Measurements from ENCODE around the gene ASPDH. TPM values are rescaled to one million over a fixed set of nuclear protein-coding genes. Genes with fewer than 3 reads are reported as not detected.
A peak's percentile ranks its signal among the peaks of the same experiment; 100 is the strongest.

The ASPDH gene
- total RNA-seq, 1 experiment from 2014 or later, result not detected

GRCh38 chr19:50488389-50489194 lies 25.1 kb downstream of the ASPDH start:
- H3K36me3 Mint-ChIP-seq, result peaks cover 31% of the 10 kb centered on the region
- no peak overlapping the region for H3K4me3 Mint-ChIP-seq
- POLR2A ChIA-PET, result no interaction called here
- peaks cover 29% of the 10 kb centered on the region for H3K9me3 Mint-ChIP-seq
- no peak overlapping the region for H3K27ac Mint-ChIP-seq
- H3K27me3 Mint-ChIP-seq (ENCODE audit: low read depth), result peaks cover 87% of the 10 kb centered on the region
- CTCF ChIA-PET, result interaction anchor here (0.6 to 3.8 kb wide), 12 partner anchors 10 to 419 kb away, joined by 3 to 33 read pairs (median 3); partner anchors contain the start of gene JOSD2
- peaks cover 40% of the 10 kb centered on the region for H3K4me1 Mint-ChIP-seq
- ATAC-seq (no peak), DNase-seq (ENCODE audit: low spot score) (no peak)
- TF ChIP-seq CTCF (IDR thresholded peaks at IDR 0.05) (no peak), ZNF121 (CRISPR knock-in tag; IDR thresholded peaks at IDR 0.05) (no peak), ZNF416 (CRISPR knock-in tag; IDR thresholded peaks at IDR 0.05) (no peak), ZNF219 (CRISPR knock-in tag; IDR thresholded peaks at IDR 0.05; ENCODE audit: borderline replicate concordance) (no peak), NR2C2 (CRISPR knock-in tag; IDR thresholded peaks at IDR 0.05) (no peak), ZNF512 (CRISPR knock-in tag; IDR thresholded peaks at IDR 0.05; ENCODE audit: borderline replicate concordance) (0 out of 2 replicates have a peak, but pooled peaks have one; percentile 18)

- DNase-seq (ENCODE audit: low spot score), result peak; percentile 93
- H3K27ac Mint-ChIP-seq, result no peak overlapping the region
- ChIA-PET CTCF (interaction anchor here (0.6 to 3.8 kb wide), 32 partner anchors 10 to 241 kb away, joined by 3 to 33 read pairs (median 4); partner anchors contain the start of genes EMC10, GARIN5A, JOSD2 and KCNC3), POLR2A (no interaction called here)
- peaks cover 71% of the 10 kb centered on the region for H3K27me3 Mint-ChIP-seq (ENCODE audit: low read depth)
- peak; percentile 93 for TF ChIP-seq CTCF (IDR thresholded peaks at IDR 0.05)
- TF ChIP-seq, protein P1, sequence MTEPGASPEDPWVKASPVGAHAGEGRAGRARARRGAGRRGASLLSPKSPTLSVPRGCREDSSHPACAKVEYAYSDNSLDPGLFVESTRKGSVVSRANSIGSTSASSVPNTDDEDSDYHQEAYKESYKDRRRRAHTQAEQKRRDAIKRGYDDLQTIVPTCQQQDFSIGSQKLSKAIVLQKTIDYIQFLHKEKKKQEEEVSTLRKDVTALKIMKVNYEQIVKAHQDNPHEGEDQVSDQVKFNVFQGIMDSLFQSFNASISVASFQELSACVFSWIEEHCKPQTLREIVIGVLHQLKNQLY (CRISPR knock-in tag; IDR thresholded peaks at IDR 0.05), result no peak
- peaks cover 39% of the 10 kb centered on the region for H3K36me3 Mint-ChIP-seq
- no peak overlapping the region for H3K4me3 Mint-ChIP-seq
- peaks cover 35% of the 10 kb centered on the region for H3K4me1 Mint-ChIP-seq
- peaks cover 29% of the 10 kb centered on the region for H3K9me3 Mint-ChIP-seq
- ATAC-seq, result peak; percentile 60
Measured at GRCh38 chr19:50486823-50487515, 26.7 kb downstream of the ASPDH start.

DNA sequence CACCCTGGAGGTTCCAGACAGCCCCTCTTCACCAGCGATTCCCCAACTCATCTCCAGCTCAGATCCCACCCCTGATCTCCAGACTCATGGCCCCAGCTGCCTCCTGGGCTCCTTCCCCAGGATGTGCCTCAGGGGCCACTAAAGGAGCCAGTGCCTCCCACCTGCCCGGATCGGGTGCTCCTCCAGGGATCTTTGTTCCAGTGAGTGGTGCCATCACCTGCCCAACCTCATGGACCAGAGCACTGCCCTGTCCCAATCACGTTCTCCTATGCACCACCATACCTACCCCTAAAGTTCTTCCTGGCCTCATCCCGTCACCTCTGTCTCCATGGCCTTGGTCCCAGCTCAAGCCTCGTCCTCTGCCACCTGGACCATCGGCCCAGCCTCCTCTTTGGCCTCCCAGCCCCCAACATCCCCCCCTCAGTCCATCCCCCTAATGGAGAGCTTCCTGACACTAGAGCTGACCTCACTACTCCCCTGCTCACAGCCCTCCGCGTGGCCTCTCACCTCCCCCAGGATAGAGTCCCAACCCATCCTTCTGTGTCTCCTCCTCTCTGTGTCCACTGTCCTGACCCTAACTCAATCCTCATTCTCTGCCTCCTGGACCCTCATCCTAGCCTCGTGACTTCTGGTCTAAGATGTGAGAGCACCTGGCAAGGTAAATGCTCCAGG lies 28.3 kb downstream of the ASPDH start:
- Mint-ChIP-seq H3K4me1 (peaks cover 21% of the 10 kb centered on the region), H3K27ac (no peak overlapping the region), H3K27me3 (ENCODE audit: low read depth) (peaks cover 56% of the 10 kb centered on the region), H3K36me3 (peaks cover 37% of the 10 kb centered on the region), H3K4me3 (no peak overlapping the region), H3K9me3 (peaks cover 24% of the 10 kb centered on the region)
- CTCF ChIA-PET, result interaction anchor here (1.1 to 1.6 kb wide), 2 partner anchors 15 to 25 kb away, joined by 3 to 4 read pairs; no protein-coding TSS in a partner anchor
- DNase-seq (ENCODE audit: low spot score) (no peak), ATAC-seq (no peak)
- POLR2A ChIA-PET, result no interaction called here
- TF ChIP-seq ZNF317 (CRISPR knock-in tag; IDR thresholded peaks at IDR 0.05; ENCODE audit: borderline replicate concordance, low read depth) (no peak), ZNF263 (CRISPR knock-in tag; IDR thresholded peaks at IDR 0.05; ENCODE audit: low read depth) (no peak), RELA (CRISPR knock-in tag; IDR thresholded peaks at IDR 0.05; ENCODE audit: borderline replicate concordance) (no peak), SOX15 (CRISPR knock-in tag; IDR thresholded peaks at IDR 0.05) (no peak), ZNF423 (CRISPR knock-in tag; IDR thresholded peaks at IDR 0.05) (no peak)

Measured in WTC11 (cell line).